ENCODE data around the gene USP8.

- TF ChIP-seq CTCF (IDR thresholded peaks at IDR 0.05; ENCODE audit: low read depth, low read length), result no peak
- no peak for TF ChIP-seq EZH2phosphoT487 (IDR thresholded peaks at IDR 0.05; ENCODE audit: low read depth)
These were observed 2.2 kb downstream of the USP8 start for GRCh38 chr15:50426428-50426827.
